Neuronal stem cell (in vitro differentiated cells): Measurements from ENCODE around the gene C13orf46. TPM values are rescaled to one million over a fixed set of nuclear protein-coding genes. Genes with fewer than 3 reads are reported as not detected.
A peak's percentile ranks its signal among the peaks of the same experiment; 100 is the strongest.

Experiments used
- DNase-seq: peaks from one replicate; pipeline ENCODE4 v3.0.0-alpha.2; 2013; ENCODE audit warnings: low spot score
- H2AFZ ChIP-seq: one replicate; pipeline ENCODE4 v1.6.1; 2013; ENCODE audit warnings: mild to moderate bottlenecking, low read length, inconsistent platforms
- H2AK5ac ChIP-seq: 2 replicates; pipeline ENCODE4 v1.6.1; 2013; ENCODE audit warnings: low read depth, mild to moderate bottlenecking, inconsistent platforms, low read length, moderate library complexity, mixed read lengths
- H2BK120ac ChIP-seq: 2 replicates; pipeline ENCODE4 v1.6.1; 2013; ENCODE audit warnings: low read depth, mild to moderate bottlenecking, inconsistent platforms, low read length, moderate library complexity, mixed read lengths
- H2BK12ac ChIP-seq: one replicate; pipeline ENCODE4 v1.6.1; 2013; ENCODE audit warnings: low read length, inconsistent platforms
- H2BK15ac ChIP-seq: 2 replicates; pipeline ENCODE4 v1.6.1; 2013; ENCODE audit warnings: mild to moderate bottlenecking, low read length, inconsistent platforms, mixed read lengths
- H2BK5ac ChIP-seq: one replicate; pipeline ENCODE4 v1.6.1; 2013; ENCODE audit warnings: inconsistent platforms, mild to moderate bottlenecking, low read length, moderate library complexity
- H3K14ac ChIP-seq: one replicate; pipeline ENCODE4 v1.6.1; 2013; ENCODE audit warnings: low read length, inconsistent platforms
- H3K18ac ChIP-seq: 2 replicates; pipeline ENCODE4 v1.6.1; 2013; ENCODE audit warnings: low read length, inconsistent platforms
- H3K23ac ChIP-seq: 2 replicates; pipeline ENCODE4 v1.6.1; 2013; ENCODE audit warnings: low read depth, mild to moderate bottlenecking, mixed read lengths, low read length, inconsistent platforms; ENCODE audit not compliant: poor library complexity
- H3K27ac ChIP-seq: replicated peaks from 3 replicates; pipeline ENCODE4 v1.5.1; 2013; ENCODE audit warnings: low read length, inconsistent platforms
- H3K27me3 ChIP-seq, 3 experiments: 2 replicates each; pipeline ENCODE4 v1.6.1; 2013; ENCODE audit warnings: low read length in 3 of 3, mild to moderate bottlenecking in 2 of 3, inconsistent platforms in 1 of 3, low read depth in 1 of 3, mixed read lengths in 1 of 3, moderate library complexity in 1 of 3; ENCODE audit not compliant: control insufficient read depth in 3 of 3, insufficient read depth in 3 of 3
- H3K36me3 ChIP-seq, 2 donors: replicated peaks in 1 of 2; 2 replicates each; pipeline ENCODE4 v1.6.1; 2013; ENCODE audit warnings: low read length in 2 of 2; ENCODE audit not compliant: control insufficient read depth in 2 of 2, insufficient read depth in 2 of 2
- H3K4ac ChIP-seq: 2 replicates; pipeline ENCODE4 v1.6.1; 2013; ENCODE audit warnings: inconsistent platforms, mild to moderate bottlenecking, low read length, moderate library complexity
- H3K4me1 ChIP-seq, 2 donors: 1 replicate in 1 of 2; 2 replicates in 1 of 2; pipeline ENCODE4 v1.6.1; 2013; ENCODE audit warnings: low read length in 2 of 2, low read depth in 1 of 2; ENCODE audit not compliant: control insufficient read depth in 2 of 2, insufficient read depth in 1 of 2
- H3K4me2 ChIP-seq: one replicate; pipeline ENCODE4 v1.6.1; 2013; ENCODE audit warnings: mild to moderate bottlenecking, low read length, inconsistent platforms; ENCODE audit not compliant: insufficient read depth, poor library complexity, severe bottlenecking
- H3K4me3 ChIP-seq, 2 donors: 2 replicates each; pipeline ENCODE4 v1.5.1; 2013; ENCODE audit warnings: low read length in 2 of 2, mild to moderate bottlenecking in 2 of 2, inconsistent platforms in 1 of 2, moderate library complexity in 1 of 2
- H3K79me1 ChIP-seq: one replicate; pipeline ENCODE4 v1.6.1; 2013; ENCODE audit warnings: low read depth, mild to moderate bottlenecking, inconsistent platforms, low read length, moderate library complexity
- H3K9ac ChIP-seq: one replicate; pipeline ENCODE4 v1.6.1; 2013; ENCODE audit warnings: mild to moderate bottlenecking, low read depth, low read length, inconsistent platforms; ENCODE audit not compliant: poor library complexity
- H3K9me3 ChIP-seq, 2 donors: replicated peaks in 1 of 2; 2 replicates each; pipeline versions ENCODE3 to v1.6.1; 2013; ENCODE audit warnings: low read length in 2 of 2, mild to moderate bottlenecking in 2 of 2, inconsistent platforms in 1 of 2, low read depth in 1 of 2, mixed read lengths in 1 of 2, moderate library complexity in 1 of 2; ENCODE audit not compliant: control insufficient read depth in 2 of 2, insufficient read depth in 1 of 2
- H4K8ac ChIP-seq: one replicate; pipeline ENCODE4 v1.6.1; 2013; ENCODE audit warnings: low read depth, mild to moderate bottlenecking, inconsistent platforms, low read length, moderate library complexity
- H4K91ac ChIP-seq: one replicate; pipeline ENCODE4 v1.6.1; 2013; ENCODE audit warnings: low read length, low read depth, mild to moderate bottlenecking, inconsistent platforms; ENCODE audit not compliant: poor library complexity
- WGBS, 2 donors: extraction: QIAGEN DNeasy Blood & Tissue Kit; methylation state at CpG; one replicate each; pipeline ENCODE4 v1.1.7; 2013; ENCODE audit warnings: missing lambda C conversion rate in 2 of 2, mixed read lengths in 1 of 2; ENCODE audit not compliant: insufficient read length in 2 of 2, insufficient replicate concordance in 1 of 2; ENCODE audit errors: extremely low coverage in 2 of 2; 5-methylcytosine and 5-hydroxymethylcytosine counted together
- polyA plus RNA-seq, 2 experiments: library from polyadenylated mRNA; stranded (reverse); fragments of 200-250 nt; gene quantifications; one replicate each; pipeline ENCODE4 v1.2.3, GENCODE V29; 2013

Gene C13orf46
- 0.03 TPM for polyA plus RNA-seq (2013, experiment 1 of 2)
- polyA plus RNA-seq (2013, experiment 2 of 2), result 0.04 TPM

GRCh38 chr13:113973218-113974164 lies at the start of gene C13orf46:
Gene C13orf46, minus strand, starts transcription at chr13:113974076. Its CDS starts 79 bp downstream, at chr13:113973997.
- Histone ChIP-seq H3K4me2 (no peak within 1 kb of the TSS), H3K27ac (no peak within 1 kb of the TSS), H2BK12ac (peak within 1 kb of the TSS; percentile 93), H3K36me3 (peaks cover 0 to 43% of the 10 kb centered on the region in 2 donors), H3K27me3 (no peaks in the 10 kb centered on the region), H2AFZ (no peak within 1 kb of the TSS), H3K18ac (peak within 1 kb of the TSS; percentile 60), H3K9me3 (no peaks in the 10 kb centered on the region), H4K8ac (no peak within 1 kb of the TSS), H3K14ac (peak within 1 kb of the TSS; percentile 90), H3K9ac (peak within 1 kb of the TSS; percentile 7), H2BK120ac (no peak within 1 kb of the TSS), H2BK15ac (peak within 1 kb of the TSS; percentile 10), H2BK5ac (no peak within 1 kb of the TSS), H3K79me1 (no peaks in the 10 kb centered on the region), H3K4me1 (peaks cover 6 to 9% of the 10 kb centered on the region in 2 donors), H4K91ac (peak within 1 kb of the TSS; percentile 56), H3K4me3 (no peak within 1 kb of the TSS), H3K23ac (no peak within 1 kb of the TSS), H2AK5ac (peak within 1 kb of the TSS; percentile 90), H3K4ac (no peak within 1 kb of the TSS)
- WGBS, 2 donors, result no CpG with 5 or more reads among the region's 44 CpGs
- DNase-seq, result no peak

GRCh38 chr13:114022876-114023275 lies 49.0 kb upstream of the C13orf46 start:
- Histone ChIP-seq H3K9me3 (peaks cover 0 to 1% of the 10 kb centered on the region in 2 donors), H3K9ac (no peak overlapping the region), H3K4me3 (no peak overlapping the region), H2BK12ac (no peak overlapping the region), H2BK120ac (no peak overlapping the region), H3K23ac (no peak overlapping the region), H2BK15ac (no peak overlapping the region), H3K4ac (no peak overlapping the region), H2BK5ac (no peak overlapping the region), H3K18ac (peak overlapping the region; percentile 34), H3K36me3 (peaks cover 0 to 85% of the 10 kb centered on the region in 2 donors), H3K79me1 (peaks cover 3% of the 10 kb centered on the region), H2AFZ (no peak overlapping the region), H3K27ac (no peak overlapping the region), H3K4me1 (peaks cover 17 to 19% of the 10 kb centered on the region in 2 donors), H4K91ac (no peak overlapping the region), H4K8ac (no peak overlapping the region), H3K14ac (peak overlapping the region; percentile 66), H2AK5ac (no peak overlapping the region), H3K4me2 (no peak overlapping the region), H3K27me3 (peaks cover 0 to 2% (median 0%) of the 10 kb centered on the region in 3 experiments)
- no peak for DNase-seq
- no CpG with 5 or more reads among the region's 12 CpGs for WGBS, 2 donors

- H3K27ac ChIP-seq, result no peak overlapping the region
- no peak overlapping the region for H3K4ac ChIP-seq
- peaks cover 0 to 1% of the 10 kb centered on the region in 2 donors for H3K9me3 ChIP-seq
- no peak overlapping the region for H3K14ac ChIP-seq
- DNase-seq, result no peak
- no peak overlapping the region for H2AFZ ChIP-seq
- peak overlapping the region; percentile 88 for H2AK5ac ChIP-seq
- H2BK120ac ChIP-seq, result no peak overlapping the region
- H2BK5ac ChIP-seq, result peak overlapping the region; percentile 16
- no peak overlapping the region for H4K91ac ChIP-seq
- no peak overlapping the region for H2BK15ac ChIP-seq
- peaks cover 0 to 85% of the 10 kb centered on the region in 2 donors for H3K36me3 ChIP-seq
- H3K4me3 ChIP-seq, result no peak overlapping the region
- H3K27me3 ChIP-seq, result no peaks in the 10 kb centered on the region
- peak overlapping the region; percentile 31 for H3K18ac ChIP-seq
- peaks cover 3% of the 10 kb centered on the region for H3K79me1 ChIP-seq
- WGBS, 2 donors, result no CpG with 5 or more reads among the region's 9 CpGs
- H2BK12ac ChIP-seq, result peak overlapping the region; percentile 10
- no peak overlapping the region for H3K23ac ChIP-seq
- H3K4me2 ChIP-seq, result no peak overlapping the region
- H4K8ac ChIP-seq, result no peak overlapping the region
- no peak overlapping the region for H3K9ac ChIP-seq
- peaks cover 17% of the 10 kb centered on the region in 2 donors for H3K4me1 ChIP-seq
Measured at GRCh38 chr13:114022309-114022669, 48.4 kb upstream of the C13orf46 start.
